Pancreas (tissue), 10 donors: ENCODE results near the gene HS2ST1. TPM values are rescaled to one million over a fixed set of nuclear protein-coding genes. Genes with fewer than 3 reads are reported as not detected.

ENCODE experiments used
- ATAC-seq, 4 donors: fragments of 200-7000 bp; cut with Tn5 transposase; one replicate each; pipeline versions ENCODE4 v1.8.0 to v1.9.1; 2020; ENCODE audit warnings: mild to moderate bottlenecking in 4 of 4, moderate library complexity in 4 of 4
- DNase-seq, 6 donors: peaks; one replicate each; pipeline ENCODE4 v3.0.0-alpha.2; 2020
- FAIRE-seq: peaks from 2 replicates; lab custom pipeline; 2012; peaks lifted over from hg19 to GRCh38; lab: Jason Lieb, UNC
- H3K27ac ChIP-seq, 4 donors: fragments of 200-600 bp; sonication (generic); 1 replicate in 3 of 4; 2 replicates in 1 of 4; pipeline versions ENCODE4 v1.5.0 to v1.8.0; 2020
- H3K27me3 ChIP-seq, 4 donors: fragments of 200-600 bp; one replicate each; pipeline ENCODE4 v1.8.0; 2021
- H3K36me3 ChIP-seq, 3 donors: fragments of 200-600 bp; sonication (generic) in 1 of 3; one replicate each; pipeline versions ENCODE4 v1.5.0 to v1.8.0; 2020 to 2021
- H3K4me1 ChIP-seq, 3 donors: fragments of 200-600 bp; one replicate each; pipeline ENCODE4 v1.8.0; 2021
- H3K4me3 ChIP-seq, 4 donors: fragments of 200-600 bp; sonication (generic) in 2 of 4; one replicate each; pipeline versions ENCODE4 v1.5.0 to v1.8.0; 2020 to 2021
- H3K9me3 ChIP-seq, 4 donors: fragments of 200-600 bp; one replicate each; pipeline ENCODE4 v1.8.0; 2021
- CTCF ChIP-seq, 4 donors: fragments of 200-600 bp; sonication (generic) in 3 of 4; IDR thresholded peaks; one replicate each; pipeline versions ENCODE4 v1.5.0 to v1.8.0; 2021; ENCODE audit warnings: antibody characterized with exemption in 4 of 4
- WGBS, 2 donors: extraction: QIAGEN DNeasy Blood & Tissue Kit; methylation state at CpG; one replicate each; pipeline ENCODE4 v1.1.7; 2013; 5-methylcytosine and 5-hydroxymethylcytosine counted together
- intact Hi-C, 3 donors: fragments of 100-400 bp; cut with DNase I; formaldehyde crosslinking; loops; one replicate each; pipeline versions ENCODE4 v1.11.1 to v1.14.2; 2022
- polyA plus RNA-seq, 2 donors: library from polyadenylated mRNA; stranded (reverse); fragments of 200-250 nt; gene quantifications; one replicate each; pipeline ENCODE4 v1.2.3, GENCODE V29; 2013
- total RNA-seq, 6 donors: library from RNA; stranded (reverse); fragmentation: NEBNext Ultra II Directional in 4 of 6; extraction: Animal tissue kit (Norgen Biotek cat#: 25700) in 4 of 6; gene quantifications; one replicate each; pipeline versions ENCODE4 v1.2.1 to v1.2.4, GENCODE V29; 2021 to 2023
- donor health status: healthy with polysubstance abuse.
- donor health status: DM: no; HTN: no; CAD: no; lungs with moderate emphysema.
- donor health status: DM: no; HTN: no; CAD: no.
- donor health status: control.
- donor health status: control.
- donor health status: Bipolar disorder and iron deficiency.
- donor health status: DM: yes; HTN: yes; CAD: no.
- donor health status: DM: no; HTN: no; CAD: no.
- donor health status: DM: no; HTN: no; CAD: no.
- donor health status: DM: yes; HTN: yes; CAD: no.

HS2ST1 gene
- total and polyA plus RNA-seq, 8 donors = 2.8 to 16.1 (median 10.9) TPM

GRCh38 chr1:87149241-87150041, 235.0 kb downstream of the HS2ST1 start:
- H3K27ac ChIP-seq = no peak overlapping the region
- FAIRE-seq (no peak), ATAC-seq (peak in 2 of 4 donors; percentile 20 to 29)

GRCh38 chr1:87150143-87150542, 235.7 kb downstream of the HS2ST1 start:
- ATAC-seq (no peak), FAIRE-seq (no peak), DNase-seq (no peak)
- Histone ChIP-seq H3K9me3 (no peaks in the 10 kb centered on the region), H3K27me3 (no peaks in the 10 kb centered on the region), H3K4me3 (no peak overlapping the region), H3K4me1 (no peaks in the 10 kb centered on the region), H3K36me3 (no peaks in the 10 kb centered on the region), H3K27ac (no peak overlapping the region)
- TF ChIP-seq CTCF (IDR thresholded peaks at IDR 0.05) = no peak
- intact Hi-C loops = no loop called here
- WGBS, 2 donors = 84 to 89% methylated on average over 1 of the region's 1 CpG

More at GRCh38 chr1:87149241-87150041, 235.0 kb downstream of the HS2ST1 start:
- no peak for DNase-seq
- H3K9me3 ChIP-seq = no peaks in the 10 kb centered on the region
- WGBS, 2 donors = 82 to 87% methylated on average over 7 of the region's 7 CpGs
- no peaks in the 10 kb centered on the region for H3K27me3 ChIP-seq
- TF ChIP-seq CTCF (IDR thresholded peaks at IDR 0.05) = no peak
- no peak overlapping the region for H3K4me3 ChIP-seq
- H3K36me3 ChIP-seq = no peaks in the 10 kb centered on the region
- H3K4me1 ChIP-seq = no peaks in the 10 kb centered on the region
- intact Hi-C loops = loop anchor here in 1 of 3 donors (10.0 kb wide), 1 partner anchor 805 kb away; no protein-coding TSS in a partner anchor

- FAIRE-seq (no peak), ATAC-seq (peak; percentile 31 to 86 (median 81)), DNase-seq (peak; percentile 18 to 75 (median 47))
- H3K9me3 ChIP-seq = no peaks in the 10 kb centered on the region
- H3K27me3 ChIP-seq = no peaks in the 10 kb centered on the region
- peak overlapping the region in 2 of 4 donors; percentile 6 to 23 for H3K4me3 ChIP-seq
- H3K36me3 ChIP-seq = no peaks in the 10 kb centered on the region
- no peak overlapping the region for H3K27ac ChIP-seq
- intact Hi-C loops = no loop called here
- H3K4me1 ChIP-seq = no peaks in the 10 kb centered on the region
- 31 to 32% methylated on average over 45 of the region's 45 CpGs for WGBS, 2 donors
- TF ChIP-seq CTCF (IDR thresholded peaks at IDR 0.05) = no peak
These were observed 237.3 kb downstream of the HS2ST1 start for GRCh38 chr1:87151500-87152421.

DNA sequence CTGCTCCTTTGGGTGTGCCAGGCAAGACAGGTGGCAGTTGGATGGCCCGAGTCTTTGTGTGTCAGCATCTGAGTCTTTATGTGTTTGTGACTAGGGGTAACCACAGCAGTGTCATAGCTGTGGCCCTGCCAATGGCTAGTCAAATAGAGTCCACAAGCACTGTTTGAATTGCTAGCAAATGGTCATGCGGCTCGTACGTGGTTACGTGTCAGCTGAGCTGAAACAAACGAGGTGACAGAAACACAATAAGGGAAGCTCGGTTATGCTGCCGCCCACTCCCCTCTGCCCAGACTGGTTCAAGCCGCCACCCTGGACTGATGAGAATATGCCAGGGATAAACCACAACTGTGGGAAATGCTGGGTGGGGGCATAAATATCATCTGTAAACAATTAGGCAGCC, 239.9 kb downstream of the HS2ST1 start:
- WGBS, 2 donors = 76 to 83% methylated on average over 9 of the region's 9 CpGs
- no peaks in the 10 kb centered on the region for H3K4me1 ChIP-seq
- H3K36me3 ChIP-seq = no peaks in the 10 kb centered on the region
- FAIRE-seq (no peak), ATAC-seq (peak in 2 of 4 donors; percentile 26 to 27), DNase-seq (no peak)
- no peak overlapping the region for H3K4me3 ChIP-seq
- no peak overlapping the region for H3K27ac ChIP-seq
- H3K9me3 ChIP-seq = no peaks in the 10 kb centered on the region
- no peak for TF ChIP-seq CTCF (IDR thresholded peaks at IDR 0.05)
- intact Hi-C loops = no loop called here
- H3K27me3 ChIP-seq = no peaks in the 10 kb centered on the region
